CD4-positive, alpha-beta T cell treated with Interleukin-12 subunit alpha and Interleukin-12 subunit beta, for 1 hour (primary cell): ENCODE data around the gene MGMT.

Experiments used
- DNase-seq: peaks from one replicate; pipeline ENCODE4 v3.0.0-alpha.2; 2020

Gene MGMT

DNA sequence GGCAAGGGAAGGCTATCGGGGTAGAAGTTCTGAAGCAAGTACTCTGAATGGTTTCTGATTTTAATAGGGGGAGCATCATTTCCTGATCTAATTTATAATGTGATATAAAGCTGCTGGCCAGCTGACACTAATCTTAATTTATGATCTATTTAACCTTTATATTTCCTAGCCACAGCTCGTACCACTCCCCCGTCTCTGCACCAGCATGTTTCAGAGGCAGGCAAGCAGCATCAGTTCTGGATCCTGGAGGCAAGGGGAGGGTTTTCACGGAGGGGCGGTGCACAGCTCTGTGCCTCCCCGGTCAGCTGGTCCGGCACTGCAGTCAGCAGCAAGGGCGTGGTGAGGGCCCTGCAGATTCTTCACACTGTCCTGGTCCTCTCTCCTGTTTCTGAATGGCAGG, 30.0 kb downstream of the MGMT start:
- DNase-seq, result no peak

- no peak for DNase-seq
Measured at GRCh38 chr10:129498680-129499079, 31.6 kb downstream of the MGMT start.

DNA sequence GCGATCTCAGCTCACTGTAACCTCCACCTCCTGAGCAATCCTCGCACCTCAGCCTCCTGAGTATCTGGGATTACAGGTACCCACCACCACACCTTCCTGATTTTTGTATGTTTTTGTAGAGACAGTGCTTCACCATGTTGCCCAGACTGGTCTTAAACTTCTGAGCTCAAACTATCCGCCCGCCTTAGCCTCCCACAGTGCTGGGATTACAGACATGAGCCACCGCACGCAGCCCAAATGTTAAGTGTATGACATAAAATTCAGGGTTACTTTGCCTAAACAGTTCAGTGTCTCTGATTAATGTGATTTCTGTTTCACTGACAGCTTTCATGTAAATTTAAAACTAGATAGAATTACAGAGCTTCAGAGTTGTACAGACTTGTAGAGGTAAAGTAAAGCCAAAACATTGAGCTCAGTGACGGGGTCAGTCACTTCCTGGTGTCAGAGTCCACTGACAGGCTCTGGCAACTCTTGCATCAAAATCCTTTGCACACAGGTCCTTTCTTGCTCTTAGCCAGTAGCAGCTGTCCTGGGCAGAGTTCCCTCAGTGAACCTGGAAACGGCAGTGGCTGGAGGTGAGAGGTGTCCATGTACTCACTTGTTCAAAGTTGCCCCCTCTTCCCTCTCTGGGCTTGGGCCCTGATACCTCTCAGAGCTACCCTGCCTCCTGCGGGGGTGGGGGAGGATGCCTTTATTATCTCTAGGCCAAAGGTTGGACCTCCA, 33.7 kb downstream of the MGMT start:
- DNase-seq, result no peak

- DNase-seq, result no peak
Measured at GRCh38 chr10:129501652-129502436, 34.8 kb downstream of the MGMT start.

GRCh38 chr10:129502448-129502847, 35.4 kb downstream of the MGMT start:
- no peak for DNase-seq

DNA sequence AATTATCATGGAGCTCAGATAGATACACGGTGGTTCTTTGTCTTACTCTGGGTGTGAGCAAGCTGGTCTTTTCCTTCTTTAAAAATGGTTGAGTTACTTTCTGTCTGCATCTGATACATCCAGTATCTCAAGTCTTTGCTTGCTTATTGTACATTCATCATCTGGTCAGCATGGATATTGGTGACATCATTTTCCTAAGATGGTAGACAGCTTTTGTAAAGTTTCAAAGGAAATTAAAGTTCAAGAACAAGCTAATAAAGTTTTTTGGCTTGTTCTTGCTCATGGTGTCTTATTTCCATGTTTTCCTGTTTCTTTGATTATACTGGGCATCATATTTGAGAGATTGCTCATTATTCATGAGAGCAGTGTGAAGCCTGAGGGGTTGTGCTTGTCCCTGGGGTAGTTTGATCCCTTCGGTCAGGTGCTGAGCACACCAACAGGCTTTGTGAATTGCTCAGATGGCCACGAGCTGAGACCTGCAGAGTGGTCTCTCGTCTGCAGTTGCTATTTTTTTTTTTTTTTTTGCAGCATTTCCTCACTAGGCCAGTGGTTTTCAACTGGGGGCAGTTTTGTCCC, 38.5 kb downstream of the MGMT start:
- no peak for DNase-seq

DNA sequence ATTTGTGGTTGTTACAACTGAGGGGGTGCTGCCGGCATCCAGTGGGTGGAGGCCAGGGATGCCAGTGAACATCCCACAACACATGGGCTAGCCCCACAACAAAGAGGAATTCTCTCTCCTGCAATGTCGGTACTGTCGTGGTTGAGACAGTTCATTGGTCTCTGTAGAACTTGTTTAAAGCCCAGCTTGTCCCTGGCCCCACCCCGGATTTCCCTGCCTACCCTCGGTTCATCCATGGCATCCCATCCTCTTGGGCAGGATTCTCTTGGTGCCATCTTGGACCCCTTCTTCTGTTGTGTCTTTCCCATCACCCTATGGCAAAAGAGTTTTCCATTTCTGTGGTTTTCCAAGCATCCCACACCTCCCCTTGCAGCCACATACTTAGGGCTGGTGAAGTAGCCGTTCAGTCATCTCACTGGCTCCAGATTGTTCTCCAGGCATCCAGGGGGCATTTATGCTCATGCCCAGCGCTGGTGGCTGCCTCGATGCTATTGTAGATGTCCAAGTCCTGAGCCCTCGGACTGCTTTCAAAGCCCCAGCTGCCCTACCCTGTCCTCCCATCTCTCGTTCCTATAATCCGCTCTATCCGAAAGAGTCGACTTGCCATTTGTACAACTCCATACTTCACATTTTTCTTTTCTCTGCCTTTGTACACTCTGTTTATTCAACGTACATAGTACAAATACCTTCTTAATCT, 39.2 kb downstream of the MGMT start:
- no peak for DNase-seq

- no peak for DNase-seq
Measured at GRCh38 chr10:129507216-129507889, 40.3 kb downstream of the MGMT start.

DNA sequence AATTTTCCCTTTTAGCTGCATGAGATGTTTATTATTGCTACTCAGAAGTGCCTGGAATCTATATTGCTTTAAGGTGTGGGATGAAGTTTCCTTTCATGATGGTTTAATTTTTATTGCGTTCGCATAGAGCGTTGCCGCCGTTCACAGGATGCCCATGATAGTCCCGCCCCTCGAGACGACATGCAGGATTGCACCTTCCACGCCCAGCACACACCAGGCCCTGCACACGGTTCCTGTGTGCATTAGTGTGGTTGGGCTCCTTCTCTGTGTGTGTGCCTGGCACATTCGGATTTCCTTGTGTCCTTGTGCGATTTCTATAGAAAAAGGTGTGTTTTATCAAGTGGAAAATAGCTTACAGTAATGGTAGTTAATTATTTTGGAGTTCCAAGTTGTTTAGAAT, 42.1 kb downstream of the MGMT start:
- DNase-seq, result no peak

DNA sequence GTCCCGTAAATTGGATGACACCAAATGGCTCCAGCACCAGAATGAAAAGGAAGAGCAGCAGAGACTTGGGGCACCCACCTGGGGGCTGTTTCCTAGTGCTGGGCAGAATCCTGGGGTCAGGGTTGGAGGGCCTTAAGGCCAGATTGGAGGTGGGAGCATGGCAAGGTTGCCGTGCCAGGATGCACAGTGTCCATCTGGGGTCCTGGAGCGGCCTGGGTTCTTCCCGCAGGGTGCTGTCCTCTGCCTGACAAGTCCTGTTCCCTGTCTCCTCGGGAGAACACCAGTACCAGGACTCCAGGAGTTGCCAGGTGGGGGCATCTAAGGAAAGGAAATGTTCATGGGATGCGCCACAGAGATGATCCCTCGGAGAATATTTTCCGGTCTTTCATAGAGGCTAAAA, 42.8 kb downstream of the MGMT start:
- no peak for DNase-seq

GRCh38 chr10:129511086-129511485, 44.0 kb downstream of the MGMT start:
- DNase-seq, result no peak

DNA sequence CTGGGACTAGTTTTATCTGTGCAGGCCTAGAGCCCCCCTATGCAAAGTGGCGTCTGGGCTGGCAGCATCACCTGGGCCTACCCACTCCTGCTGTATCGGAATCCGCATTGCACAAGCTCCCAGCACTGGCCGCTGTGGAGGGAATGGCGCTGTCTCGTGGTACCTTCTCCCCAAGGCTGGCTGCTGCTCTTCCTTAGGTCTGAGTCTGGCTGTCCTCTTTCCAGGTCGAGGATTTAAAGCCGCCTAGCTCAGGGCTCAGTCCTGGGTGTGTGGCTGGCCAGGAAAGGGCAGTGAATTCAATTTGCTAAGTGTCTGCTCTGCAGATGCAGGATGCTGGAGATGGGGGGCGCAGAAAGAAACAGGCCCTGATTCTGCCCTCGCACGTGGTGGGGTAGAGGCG, 44.7 kb downstream of the MGMT start:
- no peak for DNase-seq

- no peak for DNase-seq
Measured at GRCh38 chr10:129513312-129513711, 46.3 kb downstream of the MGMT start.

GRCh38 chr10:129514568-129515451, 47.8 kb downstream of the MGMT start:
- DNase-seq, result no peak

DNA sequence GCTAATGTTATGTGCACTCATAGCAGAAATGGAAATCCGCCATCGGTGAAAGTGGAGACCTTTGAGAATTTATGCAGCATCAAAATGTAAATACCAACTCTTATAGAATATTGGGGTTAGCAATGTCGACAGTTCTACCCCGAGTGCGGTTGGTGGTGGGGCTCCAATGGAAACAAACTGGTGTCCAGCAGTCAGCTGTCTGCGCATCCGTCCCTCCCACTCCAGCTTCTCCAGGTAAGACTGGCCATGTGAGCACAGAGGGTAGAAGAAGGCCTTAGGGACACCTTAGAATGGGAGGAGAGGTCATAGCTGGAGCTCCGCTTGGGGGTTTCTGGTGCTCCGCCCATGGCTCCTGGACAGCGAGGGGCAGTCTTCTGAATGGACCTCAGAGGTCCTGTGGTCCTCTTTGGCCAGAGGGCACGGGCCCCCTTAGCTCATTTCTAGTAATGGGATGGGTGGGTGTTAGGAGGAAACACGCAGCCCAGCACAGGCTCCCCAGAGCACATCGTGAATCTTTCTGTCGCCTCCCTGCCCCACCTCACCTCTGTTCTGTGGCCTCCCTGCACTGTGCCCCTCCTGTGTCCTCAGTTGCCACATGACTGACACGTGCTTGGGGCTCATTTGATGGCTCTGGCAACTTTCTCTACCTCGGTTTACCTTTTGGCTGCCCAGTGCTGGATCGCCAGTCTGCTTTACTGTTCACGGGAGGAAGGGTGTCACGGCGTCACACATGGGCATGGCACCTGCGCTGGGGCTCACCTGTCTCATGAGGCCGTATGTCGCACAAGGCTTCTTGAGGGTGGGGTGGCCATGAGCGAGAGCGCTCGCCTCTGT, 50.0 kb downstream of the MGMT start:
- no peak for DNase-seq

DNA sequence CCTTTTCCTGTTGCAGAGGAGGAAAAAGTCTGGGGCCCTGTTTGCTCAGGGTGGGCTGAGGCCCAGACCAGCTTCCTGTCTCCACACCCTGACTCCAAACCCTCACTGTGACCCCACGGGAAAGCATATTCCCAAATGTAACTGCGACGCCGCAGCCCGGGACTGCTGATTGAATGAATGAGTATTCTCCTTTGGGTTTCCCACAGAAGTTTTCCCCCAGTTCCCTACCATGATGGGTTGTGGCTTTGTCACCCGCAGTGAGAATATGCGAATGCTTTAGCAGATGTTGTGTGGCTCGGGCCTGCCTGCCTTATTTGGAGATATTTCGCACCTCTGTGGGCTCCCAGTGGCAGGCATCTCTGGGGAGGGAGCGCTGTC, 50.6 kb downstream of the MGMT start:
- peak; percentile 20 for DNase-seq

DNA sequence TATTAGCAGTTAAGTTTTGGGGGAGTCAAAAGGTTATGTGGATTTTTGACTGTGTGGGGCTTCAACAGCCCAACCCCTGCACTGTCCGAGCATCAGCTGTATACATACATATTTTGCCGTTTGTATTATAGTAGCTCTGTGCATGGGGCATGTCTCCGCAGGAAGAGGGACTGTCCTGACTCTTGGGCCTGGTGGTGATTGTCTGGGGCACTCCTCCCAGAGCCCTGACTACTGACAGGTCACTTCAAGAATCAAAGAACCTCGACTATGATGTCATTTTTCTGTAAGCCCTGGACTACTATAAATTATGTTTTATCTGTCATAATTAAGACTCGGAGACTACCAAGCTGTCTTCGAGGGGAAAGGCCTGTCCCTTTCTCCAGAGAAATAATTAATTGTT, 51.8 kb downstream of the MGMT start:
- no peak for DNase-seq

- DNase-seq, result no peak
Measured at GRCh38 chr10:129520440-129521080, 53.5 kb downstream of the MGMT start.

- DNase-seq, result no peak
Measured at GRCh38 chr10:129521161-129522025, 54.4 kb downstream of the MGMT start.
